ENCODE measurements around the gene CMSS1.

Gene CMSS1

DNA sequence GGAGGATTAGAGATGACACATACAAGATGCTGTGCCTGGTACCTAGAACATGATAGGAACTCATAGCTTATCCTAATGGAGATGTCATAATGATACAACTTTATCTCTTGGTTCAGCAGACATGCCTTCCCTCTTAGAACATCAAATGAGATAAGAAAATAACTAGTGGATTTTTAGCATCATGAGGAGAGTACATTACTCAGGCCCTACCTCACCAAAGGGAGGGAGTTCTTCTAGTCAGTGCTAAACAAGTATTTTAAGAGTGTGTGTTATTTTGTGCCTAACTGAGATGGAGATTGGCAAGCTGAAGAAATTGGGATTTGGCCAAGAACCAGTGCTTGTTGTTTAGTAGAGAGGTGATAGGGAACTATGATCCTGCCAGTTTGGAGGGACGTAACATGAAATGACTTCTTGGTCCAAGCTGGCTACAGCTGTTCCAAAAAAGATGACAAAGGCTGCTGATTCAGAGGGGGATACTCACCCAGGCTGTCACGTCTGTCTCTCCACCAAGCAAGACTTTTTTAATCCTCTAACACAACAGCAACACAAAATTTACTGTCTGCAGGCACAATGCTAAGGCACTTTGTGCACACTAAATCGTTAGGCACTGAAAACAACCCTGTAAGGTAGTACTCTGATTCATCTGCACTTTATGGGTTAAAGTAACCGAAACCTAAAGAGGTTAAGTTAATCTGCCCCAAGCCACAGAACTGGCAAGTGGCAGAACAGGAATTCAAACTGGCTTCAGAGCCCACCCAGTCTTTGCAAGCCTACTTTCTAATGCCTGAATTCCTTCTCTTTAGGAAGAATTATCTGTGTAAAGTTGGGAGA, 126.5 kb downstream of the CMSS1 start:
- DNase-seq = no peak

DNA sequence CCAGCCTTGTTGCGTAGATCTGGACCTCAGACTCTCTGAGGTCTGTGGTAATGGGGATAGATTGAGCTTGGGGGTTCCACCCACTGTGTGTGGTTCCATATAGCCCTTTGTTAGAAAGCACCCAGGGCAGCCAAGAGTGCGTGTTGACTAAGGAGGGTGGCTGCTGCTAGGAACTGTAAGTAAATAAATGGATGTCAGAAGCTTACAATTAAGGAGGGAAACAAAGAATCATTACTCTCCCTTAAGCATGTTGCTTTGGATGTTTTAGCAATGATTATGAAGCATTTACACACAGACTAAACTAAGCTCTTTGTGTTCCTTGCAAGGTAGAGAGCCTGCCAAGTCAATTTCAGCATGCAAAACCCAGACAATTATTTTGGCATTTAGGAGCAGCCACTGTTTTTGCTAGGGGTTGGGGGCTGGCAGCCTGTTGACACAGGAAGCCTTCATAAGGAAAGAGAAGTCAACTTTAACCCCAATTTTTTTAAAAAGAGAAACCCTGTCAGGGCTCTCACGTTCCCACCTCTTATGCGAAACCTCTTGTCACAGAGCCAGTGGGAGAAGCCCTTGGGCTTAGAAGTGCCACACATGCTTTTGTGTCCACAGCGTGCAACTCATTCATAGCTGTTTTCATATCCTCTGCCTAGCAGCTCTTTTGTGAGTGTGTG, 127.8 kb downstream of the CMSS1 start:
- DNase-seq = no peak

DNA sequence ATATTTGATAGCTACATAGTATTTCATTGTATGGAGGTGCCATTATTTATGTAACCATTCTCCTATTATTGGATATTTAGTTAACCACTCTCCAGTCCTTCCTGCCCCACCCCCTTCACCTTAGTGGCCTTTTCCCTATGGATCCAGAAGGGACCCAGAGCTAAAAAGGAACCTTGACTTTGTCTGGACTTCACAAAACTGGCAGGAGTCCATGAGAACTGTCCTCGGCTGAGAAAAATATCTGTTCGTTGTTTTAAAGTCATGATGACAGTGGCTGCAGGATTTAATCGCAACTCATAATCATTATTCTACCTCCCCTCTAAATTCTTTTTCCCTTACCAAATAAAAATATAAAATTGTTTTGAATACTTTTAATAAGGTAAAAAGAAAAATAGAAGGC, 129.7 kb downstream of the CMSS1 start:
- DNase-seq = no peak

DNA sequence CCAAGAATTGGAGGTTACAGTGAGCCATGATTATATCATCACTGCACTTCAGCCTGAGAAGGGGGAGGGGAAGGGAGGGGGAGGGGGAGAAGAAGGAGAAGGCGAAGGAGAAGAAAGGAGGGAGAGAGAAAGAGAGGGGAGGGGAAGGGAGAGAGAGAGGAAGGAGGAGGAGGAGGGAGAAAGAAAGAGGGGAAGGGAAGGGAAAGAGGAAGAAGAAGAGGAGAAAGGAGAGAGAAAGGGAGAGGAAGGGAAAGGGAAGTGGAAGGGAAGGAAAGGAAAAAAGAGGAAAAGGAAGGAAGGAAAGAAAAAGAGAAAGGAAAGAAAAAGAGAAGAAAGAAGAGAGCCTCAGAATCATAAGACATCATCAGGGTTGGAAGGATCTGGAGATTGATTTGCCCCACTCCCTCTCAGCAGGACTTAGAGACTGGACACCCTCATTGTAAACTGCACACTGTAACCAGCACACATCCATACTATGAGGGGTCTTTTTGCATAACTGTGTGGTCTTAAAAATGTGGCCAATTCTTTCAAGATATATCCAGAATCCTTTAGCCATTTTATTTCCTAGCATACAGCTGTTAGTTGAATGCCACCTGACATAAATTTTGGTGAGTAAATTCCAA, 130.9 kb downstream of the CMSS1 start:
- DNase-seq = no peak

DNA sequence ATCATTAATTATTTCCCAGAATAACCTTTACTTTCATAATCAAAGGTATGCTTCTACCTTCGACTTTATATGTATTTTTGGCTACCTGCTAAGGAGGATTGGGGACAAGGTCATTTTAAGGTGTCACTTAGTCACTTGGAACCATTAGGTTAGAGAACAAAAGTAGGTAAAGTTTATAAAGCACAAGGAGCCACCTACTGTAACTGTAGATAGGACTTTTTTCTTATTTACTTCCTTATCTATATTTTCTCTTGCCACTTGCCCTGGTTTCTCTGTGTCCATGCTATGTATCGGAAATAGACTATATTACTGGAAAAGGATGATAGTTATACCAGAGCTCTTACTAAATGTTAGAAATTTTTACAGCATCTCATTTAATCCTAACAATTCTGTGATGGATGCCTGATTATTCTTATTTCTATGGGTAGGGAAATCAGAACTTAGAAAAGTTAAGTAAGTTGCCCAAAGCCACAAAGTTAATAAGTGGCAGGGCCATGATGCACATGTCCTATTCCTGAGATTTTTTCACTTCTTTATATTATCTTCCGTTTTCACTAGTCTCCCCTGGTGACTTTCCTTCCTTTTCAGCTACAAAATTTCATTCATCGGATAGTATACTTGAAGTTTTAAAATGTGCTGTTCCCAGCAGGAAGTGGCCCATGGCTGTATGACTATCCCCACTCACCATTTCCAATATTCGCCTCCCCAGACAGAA, 132.5 kb downstream of the CMSS1 start:
- no peak for DNase-seq

DNA sequence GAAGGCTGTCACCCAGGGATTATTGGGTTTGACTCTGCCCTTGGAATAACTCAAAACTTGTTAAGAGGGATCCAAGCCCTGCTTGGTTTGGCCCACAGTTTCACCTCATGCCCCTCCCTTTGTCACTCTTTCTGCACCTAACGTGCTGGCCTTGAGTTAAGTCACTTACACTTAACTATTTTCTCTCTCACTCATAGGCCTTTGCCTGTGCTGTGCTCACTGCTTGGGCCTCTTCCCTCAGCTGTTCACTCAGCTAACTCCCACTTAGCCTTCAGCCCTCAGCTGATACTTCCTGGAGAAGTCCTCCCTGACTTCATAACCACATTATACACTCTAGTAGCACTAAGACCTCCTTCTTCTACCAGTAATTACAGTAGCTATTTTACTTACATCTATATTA, 133.3 kb downstream of the CMSS1 start:
- no peak for DNase-seq

DNA sequence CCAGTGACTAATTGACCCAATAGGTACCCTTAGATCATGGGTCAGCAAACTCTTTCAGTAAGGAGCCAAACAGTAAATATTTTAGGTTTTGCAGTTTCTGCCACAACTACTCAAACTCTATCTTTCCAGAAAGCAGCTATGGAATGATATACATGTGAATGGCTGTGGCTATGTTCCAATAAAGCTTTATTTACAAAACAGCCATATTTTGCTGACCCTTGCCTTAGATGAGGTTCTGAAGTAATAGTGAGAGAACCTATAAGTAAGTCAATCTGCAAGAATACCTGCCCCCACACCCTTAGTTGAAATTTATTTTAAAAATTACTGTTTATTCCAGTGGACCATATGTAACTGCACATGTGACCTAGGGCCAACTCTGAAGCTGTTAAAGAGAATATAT, 134.0 kb downstream of the CMSS1 start:
- no peak for DNase-seq

DNA sequence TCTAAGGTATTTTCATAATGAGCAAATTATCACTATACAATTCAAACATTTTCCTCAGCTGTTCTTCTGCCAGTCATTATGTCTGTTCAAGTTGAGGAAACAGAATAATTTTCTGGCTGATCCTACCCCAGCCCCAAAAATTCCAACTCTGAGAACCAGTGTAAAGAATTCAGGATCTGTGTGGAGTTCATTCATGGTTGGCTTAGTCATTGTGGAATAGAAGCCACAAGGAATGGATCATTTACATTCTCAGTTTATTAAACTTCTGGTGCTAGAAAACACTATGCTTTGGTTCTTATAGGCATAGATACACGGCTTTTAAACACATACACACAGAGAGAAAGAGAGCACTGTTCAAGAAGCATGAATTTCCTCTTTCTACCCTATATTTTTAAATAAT, 134.6 kb downstream of the CMSS1 start:
- no peak for DNase-seq

DNA sequence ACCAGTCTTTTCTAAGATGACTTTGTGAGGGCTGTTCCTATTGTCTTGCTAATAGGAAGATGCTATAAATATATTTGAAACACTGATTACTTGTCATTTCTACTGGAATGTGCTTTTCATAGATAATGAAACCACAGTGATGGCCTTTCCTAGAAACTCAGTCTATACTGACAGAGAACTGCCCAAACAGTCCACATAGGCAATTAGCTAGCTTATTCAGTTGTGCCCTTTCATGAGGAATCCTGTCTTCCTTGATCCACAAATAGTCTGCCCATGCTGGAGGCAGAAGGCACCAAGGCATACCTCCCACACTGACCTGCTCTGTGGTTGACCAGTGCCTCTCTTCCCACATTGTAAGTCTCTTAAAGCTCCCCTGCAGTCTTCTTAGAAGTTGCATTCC, 135.9 kb downstream of the CMSS1 start:
- no peak for DNase-seq

DNA sequence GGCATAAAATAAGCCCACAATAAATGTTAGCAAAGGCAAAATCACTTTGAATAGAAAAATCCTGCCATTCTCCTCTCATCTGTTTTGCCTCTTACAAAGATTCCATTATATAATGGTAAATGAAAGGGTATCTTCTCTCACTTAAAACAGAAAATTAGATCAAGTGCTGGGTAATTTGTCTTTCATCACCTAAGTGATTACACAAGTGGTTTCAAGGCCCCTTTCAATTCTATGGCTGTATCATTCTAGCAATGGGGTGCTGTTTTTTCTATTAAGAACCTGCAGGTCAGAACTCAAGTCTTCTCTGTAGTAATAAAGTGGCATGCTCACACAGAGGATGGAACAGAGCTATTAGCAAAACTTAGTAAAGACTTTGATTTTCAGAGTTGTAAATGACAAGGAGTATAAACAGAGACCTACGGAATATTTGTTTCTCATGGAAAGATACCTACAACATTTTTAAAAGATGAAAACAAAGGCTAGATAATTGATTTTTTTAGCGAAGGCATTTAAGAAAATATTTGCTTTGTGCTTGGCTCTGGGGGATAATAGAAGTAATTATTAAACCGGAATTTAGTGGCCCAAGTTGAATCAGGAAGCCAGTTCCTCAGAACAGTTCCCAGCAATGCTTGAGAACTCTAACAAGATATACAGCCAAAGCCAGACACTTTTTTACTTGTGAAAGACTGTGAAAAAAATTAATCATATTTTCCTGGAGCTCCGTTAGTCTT, 137.4 kb downstream of the CMSS1 start:
- no peak for DNase-seq

DNA sequence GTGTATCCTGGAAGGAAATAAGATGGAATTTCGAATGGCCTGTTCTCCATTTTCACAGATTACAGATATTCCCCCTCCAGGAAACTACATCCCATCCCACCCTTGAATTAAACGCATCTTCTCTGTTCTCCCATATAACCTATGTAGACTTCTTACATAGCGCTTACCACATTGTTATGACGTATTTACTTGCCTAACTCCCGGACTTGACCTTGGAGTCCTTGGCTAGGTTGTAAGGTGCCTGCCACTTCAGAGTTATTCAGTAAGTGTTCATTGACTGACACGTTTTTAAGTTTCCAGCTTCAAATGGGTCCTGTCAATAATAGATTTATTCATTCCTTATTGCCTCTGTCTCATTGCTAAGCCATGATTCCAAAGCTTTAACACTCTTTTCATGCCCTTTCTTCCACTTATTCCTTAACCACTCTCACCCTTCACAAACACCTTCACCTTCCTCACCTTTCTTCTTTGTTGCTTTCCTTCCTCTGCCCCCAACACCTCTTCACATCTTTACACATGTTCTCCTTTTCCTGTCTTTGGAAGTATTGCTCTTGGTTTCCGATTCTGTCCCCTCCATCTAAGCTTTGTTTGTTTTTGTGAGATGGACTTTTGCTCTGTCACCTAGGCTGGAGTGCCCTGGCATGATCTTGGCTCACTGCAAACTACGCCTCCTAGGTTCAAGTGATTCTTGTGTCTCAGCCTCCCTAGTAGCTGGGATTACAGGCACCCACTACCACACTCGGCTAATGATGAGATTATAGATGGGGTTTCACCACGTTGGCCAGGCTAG, 138.3 kb downstream of the CMSS1 start:
- no peak for DNase-seq

DNA sequence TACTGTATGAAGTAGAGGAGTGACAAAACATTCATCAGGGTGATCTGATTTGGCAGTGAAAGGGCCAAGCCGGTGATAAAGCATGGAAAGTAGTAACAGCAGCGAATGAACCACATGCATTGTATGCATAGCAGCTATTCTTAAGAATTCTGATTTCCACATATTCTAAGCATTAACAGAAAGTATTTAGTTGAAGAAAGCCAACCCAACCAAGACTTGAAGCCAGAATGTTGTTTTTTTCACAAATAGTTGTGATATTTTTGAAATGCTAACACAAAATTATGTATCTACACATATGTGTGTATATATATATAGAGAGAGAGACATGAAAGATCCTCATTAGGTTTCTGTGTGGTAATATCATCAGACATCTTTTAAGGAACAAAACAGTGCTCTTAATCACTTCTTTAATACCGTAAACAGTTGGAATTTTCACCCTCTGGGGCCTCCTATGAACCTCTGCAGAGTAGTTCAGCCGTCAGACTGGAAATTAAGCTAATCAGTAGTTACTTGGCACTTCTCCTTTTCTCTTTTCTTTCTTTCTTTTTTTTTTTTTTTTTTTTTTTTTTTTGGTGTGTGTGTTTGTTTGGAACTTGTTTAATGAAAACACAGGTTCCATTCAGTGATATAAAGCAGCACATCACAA, 139.6 kb downstream of the CMSS1 start:
- no peak for DNase-seq

DNA sequence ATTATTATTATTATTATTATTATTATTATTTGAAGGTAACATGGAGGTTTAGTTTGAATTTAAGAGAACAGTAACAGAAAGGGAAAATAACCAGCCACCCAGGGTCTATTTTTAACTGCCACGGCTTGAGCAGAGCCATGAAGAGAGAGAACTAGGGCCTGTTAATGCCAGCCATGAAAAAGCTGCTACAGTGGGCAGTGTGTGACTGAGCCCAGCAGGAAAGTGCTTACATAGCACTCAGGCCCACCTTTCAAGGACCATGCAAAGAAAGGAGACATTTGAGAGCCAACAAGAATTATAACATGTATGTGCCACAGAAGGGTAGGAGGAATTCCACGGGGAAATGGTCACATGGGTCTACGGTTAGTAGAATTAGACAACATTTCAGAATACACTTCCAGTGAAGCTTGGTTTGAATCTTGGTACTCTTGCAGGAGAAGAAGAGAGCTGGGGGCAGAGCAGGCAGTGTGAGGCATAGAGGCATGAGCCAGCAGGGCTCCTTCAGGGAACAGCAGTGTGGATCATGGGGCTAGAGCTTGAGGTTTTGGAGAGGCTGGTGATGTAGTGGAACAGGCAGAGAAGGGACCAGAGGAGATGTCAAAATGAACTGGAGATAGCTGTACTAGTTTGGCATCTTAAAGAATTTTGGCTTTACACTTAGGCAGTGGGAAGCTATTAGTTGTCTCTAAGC, 140.7 kb downstream of the CMSS1 start:
- no peak for DNase-seq

DNA sequence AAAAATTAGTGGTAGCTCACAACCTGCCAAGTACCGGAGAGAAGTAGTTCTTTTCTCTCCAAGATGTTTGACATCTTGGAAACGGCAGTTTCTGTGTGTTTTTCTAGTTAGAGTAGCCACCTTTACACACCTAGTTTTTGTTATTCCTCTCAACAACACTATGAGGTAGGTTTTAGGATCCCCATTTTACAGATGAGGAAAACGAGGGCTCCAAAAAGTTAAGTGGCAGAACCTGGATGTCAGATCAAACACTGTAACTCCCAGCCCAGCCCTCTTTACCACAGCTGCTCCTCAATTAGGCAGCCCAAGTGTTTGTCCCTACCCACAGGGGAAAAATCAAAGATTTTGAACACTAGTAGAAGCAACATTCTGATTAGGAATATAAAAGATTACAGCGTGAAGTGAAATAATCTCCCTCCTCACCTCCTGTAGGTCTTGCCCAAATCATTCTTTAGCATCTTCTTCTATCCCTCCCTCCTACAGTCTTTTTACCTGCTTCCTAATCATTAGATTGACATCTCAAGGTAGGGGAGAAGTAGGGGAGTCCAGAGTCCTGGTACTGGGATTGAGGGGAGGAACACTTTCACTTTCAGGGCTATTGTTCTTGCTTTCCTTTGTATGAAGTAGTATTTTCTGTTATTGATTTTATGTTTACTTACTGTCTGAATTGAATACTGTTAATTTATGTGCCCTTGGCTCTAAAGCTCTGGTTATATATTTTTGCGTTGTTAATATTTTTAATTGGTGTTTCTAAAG, 142.6 kb downstream of the CMSS1 start:
- no peak for DNase-seq

DNA sequence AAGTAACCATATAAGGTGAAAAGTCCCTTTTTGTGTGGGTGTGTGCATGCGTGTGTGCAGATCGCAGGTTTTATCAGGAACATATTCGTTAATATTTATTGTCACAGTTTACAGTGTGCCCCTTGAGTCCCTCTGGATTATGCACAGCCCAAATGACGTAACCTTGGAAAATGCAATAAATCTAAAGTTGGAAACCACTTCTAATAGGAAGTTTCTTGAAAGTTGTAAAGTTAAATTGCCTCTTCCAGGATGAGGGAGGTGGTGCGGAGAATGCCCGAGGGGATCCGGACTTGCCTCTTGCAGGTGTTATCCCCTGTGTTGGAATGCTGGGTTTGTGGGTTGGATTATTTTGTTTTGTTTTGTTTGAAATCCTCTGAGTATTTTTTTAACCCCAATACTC, 143.3 kb downstream of the CMSS1 start:
- DNase-seq = no peak

DNA sequence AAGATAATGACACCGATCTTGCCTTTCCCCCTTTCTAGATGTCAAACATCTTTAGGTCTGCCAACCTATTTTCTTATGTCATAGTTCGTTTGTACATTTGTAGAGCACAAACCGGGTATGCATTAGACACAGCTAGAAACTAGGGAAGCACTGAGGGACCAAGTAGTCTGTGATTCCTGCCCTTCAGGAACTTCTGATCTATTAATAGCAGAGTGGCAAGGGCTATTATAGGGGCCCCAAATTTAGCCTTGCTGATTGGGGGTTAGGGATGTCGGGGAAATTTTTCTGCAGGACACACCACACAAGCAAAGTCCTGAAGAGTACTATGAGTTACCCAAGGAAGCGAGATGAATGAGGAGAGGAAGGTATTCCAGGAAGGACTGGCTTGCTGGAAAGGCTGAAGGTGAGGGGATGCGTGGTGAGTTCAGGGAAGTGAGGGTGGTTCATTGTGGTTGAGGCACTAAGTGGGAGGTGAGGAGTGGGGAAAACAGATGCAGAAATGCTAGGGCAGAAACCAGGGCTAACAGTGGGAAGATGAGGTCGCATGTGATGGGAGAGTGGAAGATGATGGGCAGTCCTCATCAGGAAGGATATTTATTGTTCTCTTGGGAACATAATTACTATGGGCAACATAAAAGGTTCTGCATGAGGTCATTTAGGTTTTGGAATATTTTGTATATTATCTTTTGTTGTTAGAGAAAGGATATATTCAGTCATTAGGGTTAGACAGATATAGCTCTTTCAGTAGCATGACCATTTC, 144.3 kb downstream of the CMSS1 start:
- DNase-seq = no peak

DNA sequence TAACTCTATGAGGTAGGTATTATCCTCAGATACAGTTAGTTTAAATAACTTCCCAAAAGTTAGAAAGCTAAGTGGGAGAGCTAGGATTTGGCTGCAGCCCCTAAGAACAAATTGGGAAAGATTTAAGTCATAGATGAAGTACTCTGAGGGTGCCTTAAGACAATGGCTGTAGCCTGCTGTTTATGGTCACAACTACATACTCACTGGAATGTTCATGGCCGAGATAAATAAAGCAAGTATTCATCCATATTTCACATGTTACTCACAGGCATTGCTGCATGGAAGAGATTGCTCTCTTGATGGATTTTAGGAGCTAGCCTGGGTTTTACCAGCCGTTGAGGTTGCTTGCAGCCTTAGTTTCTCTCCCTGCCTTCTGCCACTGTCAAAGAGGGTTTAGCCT, 145.0 kb downstream of the CMSS1 start:
- no peak for DNase-seq

DNA sequence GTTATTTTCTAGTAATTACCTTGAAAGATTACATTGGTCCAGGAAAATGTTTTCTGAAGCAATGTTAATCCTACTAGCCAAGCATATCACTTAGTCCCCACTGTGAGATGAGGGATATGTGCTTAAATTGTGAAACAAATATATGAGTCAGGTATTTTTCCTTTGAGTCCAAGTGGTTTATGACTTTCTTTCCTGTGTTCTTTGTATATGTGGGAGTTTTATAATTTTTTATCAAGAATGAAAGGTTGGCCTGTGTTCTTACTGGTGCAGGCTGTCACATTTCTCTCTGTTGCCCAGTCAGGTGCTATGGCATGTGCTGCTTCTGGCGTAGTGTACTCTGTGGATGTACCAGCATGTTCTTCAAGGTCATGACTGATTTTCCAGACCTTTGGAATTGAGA, 147.4 kb downstream of the CMSS1 start:
- DNase-seq = no peak

DNA sequence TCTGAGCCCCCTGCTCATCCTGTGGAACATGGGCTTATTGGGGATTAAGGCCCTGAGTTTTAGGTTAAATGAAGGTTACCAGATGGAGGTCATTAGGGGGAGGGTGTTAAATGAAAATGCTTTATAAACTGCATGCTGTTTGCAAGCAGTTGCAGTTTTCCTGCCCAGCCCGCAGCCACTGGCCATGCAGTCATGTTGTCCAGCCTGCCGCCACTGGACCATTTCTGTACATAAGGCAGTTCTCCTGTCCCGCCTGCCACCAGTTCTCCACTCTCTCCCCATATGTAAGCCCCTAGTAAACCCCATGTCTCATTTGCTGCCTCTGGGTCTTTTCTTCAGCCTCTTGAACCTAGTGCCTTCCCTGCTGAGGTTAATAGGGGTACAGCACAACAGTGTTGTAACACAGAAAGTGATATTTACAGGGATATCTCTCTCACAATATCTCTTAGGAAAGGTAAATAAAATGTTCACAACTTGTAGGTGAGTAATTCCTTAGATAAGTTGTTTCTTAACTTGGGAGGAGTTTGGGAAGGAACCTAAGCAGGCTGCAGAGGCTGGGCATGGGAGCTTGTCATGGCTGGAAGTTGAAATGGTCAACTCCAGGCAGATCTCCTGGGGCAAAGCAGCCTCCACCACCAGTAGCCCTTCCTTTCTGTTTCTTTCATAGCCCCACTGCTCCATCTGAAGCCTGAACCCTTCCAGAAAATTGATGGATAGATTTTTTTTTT, 148.2 kb downstream of the CMSS1 start:
- no peak for DNase-seq

Data from activated CD8-positive, alpha-beta memory T cell treated with anti-CD3 and anti-CD28 coated beads for 24 hours (primary cell).